Stromal cell of bone marrow (primary cell): ENCODE results near the gene PHETA2.
"Not testable (repeated sequence)": the region's sequence is repeated elsewhere in the genome, so short reads cannot be mapped to it uniquely, and the experiment has no call there.

Experiments
- DNase-seq: peaks from one replicate; pipeline ENCODE4 v3.0.0-alpha.2; 2012; ENCODE audit warnings: low read depth

PHETA2 gene

DNA sequence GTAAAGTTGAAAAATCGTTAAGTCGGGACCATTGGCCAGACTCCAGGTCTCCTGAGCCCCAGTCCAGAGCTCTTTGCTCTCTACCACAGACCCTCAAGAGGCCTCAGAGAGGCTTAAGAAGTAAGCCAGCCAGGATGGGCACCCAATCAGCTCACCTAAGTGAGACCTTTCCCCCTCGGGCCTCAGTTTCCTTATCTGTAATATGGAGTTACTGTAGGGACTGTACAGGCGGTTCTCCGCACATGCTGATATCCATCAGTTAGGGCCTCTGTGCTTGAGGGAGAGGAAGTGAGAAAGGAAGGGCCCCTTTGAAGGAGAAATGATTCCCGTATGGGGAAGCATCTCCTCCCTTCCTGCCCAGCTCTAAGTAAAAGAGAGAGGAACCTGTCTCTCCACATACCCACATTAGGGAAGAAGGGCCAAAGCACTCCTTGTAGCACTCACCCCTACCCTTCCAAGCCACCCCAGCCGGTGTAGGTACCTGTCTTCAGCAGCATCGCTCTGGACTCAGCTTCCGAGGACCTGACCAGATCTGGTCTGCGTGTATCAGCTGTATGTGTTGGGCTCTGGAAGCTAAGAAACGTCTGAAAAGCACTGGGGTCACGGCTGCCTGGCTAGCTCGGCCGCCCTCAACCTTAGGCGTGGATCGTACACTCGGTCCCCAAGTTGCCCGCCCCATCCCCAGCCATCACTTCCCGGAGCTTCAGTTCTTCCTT is 4.1 kb upstream of the PHETA2 start:
- DNase-seq = no peak

GRCh38 chr22:42070517-42071422 is 3.3 kb upstream of the PHETA2 start, which contains the start of gene NAGA:
TSS of gene NAGA (minus strand) at chr22:42070812. CDS start at chr22:42070297, 515 bp downstream.
- peak; percentile 94 for DNase-seq

GRCh38 chr22:42071508-42071907 is 2.5 kb upstream of the PHETA2 start:
- DNase-seq = not testable (repeated sequence)

DNA sequence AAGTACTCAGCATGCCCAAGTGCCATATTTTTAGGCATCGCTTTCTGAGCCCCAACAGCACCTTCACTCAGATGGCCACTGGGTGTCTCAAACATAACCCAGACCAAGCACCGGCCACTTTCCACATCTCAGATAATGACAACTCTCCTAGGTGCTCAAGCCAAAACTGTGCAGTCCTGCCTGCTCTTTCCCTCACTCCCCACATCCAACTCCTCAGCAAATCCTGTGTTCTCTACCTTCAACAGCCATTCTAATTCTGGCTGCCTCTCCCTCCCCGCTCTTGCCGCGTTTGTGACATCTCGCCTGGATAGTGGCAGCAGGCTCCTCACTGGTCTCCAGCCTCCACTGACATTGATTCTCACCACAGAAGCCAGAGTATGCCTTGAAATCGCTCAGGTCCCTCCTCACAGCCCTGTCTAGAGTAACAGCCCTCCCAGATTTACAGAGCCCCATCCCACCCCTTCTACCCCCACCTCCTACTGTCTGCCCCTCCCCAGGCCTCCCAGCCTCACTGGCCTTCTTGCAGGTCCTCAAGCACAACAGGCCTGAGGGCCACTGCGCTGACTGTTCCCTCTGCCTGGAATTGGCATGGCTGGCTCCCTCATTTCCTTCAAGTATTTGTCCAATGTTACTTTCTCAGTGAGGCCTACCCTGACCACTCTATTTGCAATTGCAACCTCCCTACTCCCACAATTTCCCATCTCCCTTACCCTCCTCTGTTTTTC is 1.3 kb upstream of the PHETA2 start:
- no peak for DNase-seq

GRCh38 chr22:42073621-42074041 is 417 bp upstream of the PHETA2 start:
- DNase-seq = no peak

- no peak for DNase-seq
Measured at GRCh38 chr22:42074846-42075676, 1.0 kb downstream of the PHETA2 start.

DNA sequence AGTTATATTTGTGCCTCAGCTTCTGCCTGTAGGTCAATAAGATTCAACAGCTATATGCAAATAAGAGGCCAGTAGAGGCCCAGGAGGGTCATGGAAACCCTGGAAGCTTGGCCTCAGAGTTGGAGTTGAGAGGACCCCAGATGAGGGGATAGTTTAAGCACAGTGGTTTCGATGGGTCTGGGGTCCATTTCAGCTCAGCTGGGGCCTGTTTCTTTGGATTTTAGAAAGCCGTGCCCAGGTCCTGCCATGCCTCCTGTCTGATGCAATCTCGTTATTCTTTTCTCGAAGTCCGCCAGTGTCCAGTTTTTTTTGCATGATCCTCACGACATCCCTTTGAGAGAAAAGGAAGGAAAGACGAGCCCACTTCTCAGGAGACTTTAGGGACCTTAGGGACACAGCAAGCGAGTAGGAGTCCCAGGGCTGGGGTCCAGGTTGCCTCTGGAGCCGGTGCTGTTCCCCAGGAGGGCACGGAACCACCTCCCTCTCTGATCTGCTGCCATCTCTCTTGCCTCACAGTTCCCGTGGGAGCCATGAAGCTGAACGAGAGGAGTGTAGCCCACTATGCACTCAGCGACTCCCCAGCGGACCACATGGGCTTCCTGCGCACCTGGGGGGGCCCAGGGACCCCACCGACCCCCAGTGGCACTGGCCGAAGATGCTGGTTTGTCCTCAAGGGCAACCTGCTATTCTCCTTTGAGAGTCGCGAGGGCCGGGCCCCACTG is 2.9 kb downstream of the PHETA2 start:
- DNase-seq = no peak

- DNase-seq = no peak
Measured at GRCh38 chr22:42077486-42078125, 3.6 kb downstream of the PHETA2 start.

- DNase-seq = no peak
Measured at GRCh38 chr22:42078469-42079318, 4.6 kb downstream of the PHETA2 start.

DNA sequence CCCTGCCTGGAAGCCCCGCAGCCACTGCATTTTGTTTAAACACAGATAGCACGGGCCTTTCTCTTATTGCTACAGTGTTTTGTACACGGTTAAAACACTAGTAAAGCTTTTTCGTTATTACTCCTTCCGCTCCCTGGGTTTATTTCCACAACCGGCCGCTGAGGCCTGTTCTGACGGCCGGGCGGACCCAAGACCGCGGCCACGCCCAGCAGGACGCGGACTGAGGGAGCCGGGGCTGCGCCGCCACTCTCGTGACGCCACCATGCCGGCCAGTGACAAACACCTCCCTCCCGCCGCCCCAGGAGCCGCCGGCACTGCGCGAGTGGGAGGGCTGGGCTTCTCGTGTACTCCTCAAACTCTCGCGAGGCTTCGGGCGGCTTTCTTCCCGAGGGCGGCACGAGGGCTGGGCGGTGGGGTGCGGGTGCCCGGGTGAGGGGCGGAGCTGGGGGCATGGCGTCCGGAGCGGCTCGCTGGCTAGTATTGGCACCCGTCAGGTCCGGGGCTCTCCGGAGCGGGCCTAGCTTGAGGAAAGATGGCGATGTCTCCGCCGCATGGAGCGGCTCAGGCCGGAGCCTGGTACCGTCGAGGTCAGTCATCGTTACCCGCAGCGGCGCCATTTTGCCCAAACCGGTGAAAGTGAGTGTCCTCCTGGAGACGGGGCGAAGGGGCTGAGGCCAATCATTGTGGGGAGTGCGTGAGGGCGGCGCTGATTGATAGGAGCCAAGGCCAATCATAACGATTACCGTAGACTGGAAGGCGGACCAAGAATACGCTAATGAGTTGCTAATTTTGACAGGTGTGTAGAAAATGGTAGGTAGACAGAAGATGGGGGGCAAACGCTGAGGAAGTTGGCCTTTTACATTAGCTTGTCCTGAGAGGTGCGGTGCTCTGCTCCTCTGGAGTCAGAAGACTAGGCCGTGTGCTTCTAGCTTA is 5.5 kb downstream of the PHETA2 start, which contains the start of gene SMDT1:
Gene SMDT1 (plus strand): TSS at position 382 of the 933 bp plus-strand sequence. CDS start 69 bp downstream, at position 451.
- peak; percentile 97 for DNase-seq

DNA sequence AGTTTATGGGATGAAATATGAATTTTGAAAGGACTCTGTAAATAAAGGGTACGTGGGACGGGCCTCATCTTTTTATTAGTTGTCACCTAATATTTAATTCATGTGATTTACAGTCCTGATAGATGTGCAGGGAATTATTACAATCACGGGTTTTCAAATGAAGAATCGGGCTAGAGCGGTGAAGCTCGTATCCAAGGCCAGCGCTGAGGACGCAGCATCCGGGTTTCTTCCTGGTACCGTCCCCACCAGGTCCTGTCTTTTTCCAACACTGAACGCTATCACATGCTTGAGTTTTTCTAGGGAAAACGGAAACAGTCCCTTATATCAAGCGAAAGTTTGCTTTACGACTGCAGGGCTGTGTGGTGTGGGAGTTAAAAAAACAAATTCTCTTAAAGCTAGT is 6.2 kb downstream of the PHETA2 start:
- DNase-seq = peak; percentile 23

DNA sequence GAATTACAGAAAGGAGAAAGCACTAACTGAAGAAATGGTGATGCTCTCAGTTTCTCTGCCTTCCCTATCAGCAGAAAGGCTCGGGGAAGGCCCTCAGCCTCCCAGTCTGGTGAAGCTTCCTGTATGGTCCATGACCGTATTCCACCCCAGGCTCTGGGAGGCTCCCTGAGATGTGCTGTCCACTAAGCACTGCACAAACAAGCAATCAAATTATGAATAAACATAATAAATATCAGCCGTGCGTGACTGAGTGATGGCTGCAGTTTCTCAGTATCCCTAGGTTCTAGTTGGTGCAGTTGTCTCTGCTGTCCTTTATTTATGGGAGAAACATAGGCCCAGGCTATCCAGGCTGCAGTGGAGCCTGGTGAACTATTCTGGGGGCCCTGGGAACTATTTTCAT is 9.1 kb downstream of the PHETA2 start:
- no peak for DNase-seq

DNA sequence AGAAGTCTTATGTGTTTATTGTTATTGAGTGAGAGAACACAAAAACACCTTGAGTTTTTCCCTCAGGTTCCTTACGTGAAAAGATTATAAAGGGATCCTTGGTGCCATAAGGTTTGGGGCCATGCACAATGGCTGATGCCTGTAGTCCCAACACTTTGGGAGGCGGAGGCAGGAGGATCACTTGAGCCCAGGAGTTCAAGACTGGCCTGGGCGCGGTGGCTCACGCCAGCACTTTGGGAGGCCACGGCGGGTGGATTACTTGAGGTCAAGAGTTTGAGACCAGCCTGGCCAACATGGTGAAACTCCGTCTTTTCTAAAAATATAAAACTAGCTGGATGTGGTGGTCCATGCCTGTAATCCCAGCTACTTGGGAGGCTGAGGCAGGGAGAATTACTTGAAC is 10.8 kb downstream of the PHETA2 start:
- DNase-seq = no peak

DNA sequence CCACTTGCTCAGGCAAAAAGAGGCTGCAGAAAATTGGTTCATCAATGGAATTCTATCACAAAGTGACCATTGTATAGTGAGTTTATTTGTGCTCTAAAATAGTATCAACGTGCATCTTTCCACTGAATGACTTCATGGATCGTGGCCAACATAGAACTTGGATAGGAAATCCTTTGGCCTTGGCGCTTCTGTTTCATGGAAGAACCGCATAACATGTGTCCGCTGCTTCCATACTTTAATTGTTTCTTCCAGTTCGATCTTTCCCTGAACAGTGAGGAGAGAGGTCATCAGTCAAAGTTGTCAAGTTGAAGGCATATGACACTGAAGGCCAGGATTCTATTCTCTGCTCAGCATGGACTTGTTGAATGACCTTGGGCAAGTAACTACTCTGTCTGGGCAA is 12.0 kb downstream of the PHETA2 start:
- no peak for DNase-seq

DNA sequence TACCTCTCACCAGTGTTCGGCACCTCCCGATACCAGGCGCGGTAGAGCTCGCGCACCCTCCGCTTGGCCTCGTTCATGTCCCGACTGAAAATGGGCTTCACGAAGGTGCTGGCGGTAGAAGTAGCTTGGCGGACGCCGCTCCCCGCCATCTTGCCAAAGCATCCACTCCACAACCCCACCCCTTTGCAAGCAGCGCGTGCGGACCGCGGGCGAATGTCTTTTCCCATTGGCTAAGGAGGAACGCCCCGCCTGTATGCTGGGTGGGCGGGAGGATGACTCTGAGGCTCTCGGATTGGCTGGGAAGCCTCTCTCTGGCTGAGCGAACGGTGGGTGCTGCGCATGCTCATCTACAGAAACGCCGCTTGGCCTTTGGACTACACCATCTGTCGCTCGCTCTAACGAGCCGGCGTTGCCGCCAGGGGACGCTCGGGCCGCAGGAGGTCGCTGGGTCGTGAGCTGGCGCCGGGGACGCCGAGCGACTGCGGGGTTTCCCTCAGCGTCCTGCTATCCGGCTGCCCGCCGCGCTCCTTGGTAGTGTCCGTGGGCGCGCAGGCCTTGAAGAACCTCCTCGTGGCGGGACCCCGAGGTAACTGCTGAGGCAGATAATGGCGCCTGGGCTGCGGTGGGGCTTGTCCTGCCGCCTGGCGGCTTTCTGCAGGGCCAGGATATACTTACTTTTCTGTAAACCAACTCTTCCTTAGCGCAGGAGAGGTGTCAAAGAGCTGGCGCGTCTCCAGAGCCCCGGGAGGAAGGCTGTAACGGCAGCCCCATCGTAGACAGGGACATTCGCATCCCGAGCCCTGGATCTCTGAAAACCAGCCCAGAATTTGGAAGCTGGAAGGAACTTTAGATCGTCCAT is 16.8 kb downstream of the PHETA2 start, which contains the start of gene NDUFA6:
Gene NDUFA6 (minus strand): TSS at position 177 of the 859 bp plus-strand sequence. CDS start 28 bp downstream, at position 149.
- DNase-seq = peak; percentile 98

GRCh38 chr22:42091455-42091782 is 17.4 kb downstream of the PHETA2 start:
- no peak for DNase-seq

DNA sequence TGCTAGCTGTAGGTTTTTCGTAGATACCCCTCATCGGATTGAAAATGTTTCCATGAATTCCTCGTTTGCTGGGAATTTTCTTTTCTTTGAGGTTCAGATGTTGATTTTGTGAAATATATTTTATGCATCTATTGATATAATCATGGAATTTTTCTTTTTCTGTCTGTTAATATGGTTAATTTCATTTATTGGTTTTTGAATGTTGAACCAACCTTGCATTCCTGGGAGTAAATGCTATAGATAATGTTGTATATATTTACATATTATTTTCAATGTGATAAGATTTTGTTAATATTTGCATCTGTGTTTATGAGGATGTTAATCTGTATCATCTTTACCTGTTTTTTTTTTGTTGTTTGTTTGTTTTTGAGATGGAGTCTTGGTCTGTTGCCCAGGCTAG is 27.2 kb downstream of the PHETA2 start:
- DNase-seq = no peak
